Fibroblast of lung (primary cell): Measurements from ENCODE around the gene SHISA8.

ENCODE experiments used
- CTCF ChIP-seq, 2 donors: IDR thresholded peaks in 1 of 2; conservative IDR thresholded peaks in 1 of 2; 1 replicate in 1 of 2; 2 replicates in 1 of 2; pipeline ENCODE4 v1.5.1; 2011 to 2012; ENCODE audit warnings: low read length in 2 of 2, control low read depth in 1 of 2, inconsistent platforms in 1 of 2, low read depth in 1 of 2, mild to moderate bottlenecking in 1 of 2
- EZH2 ChIP-seq: IDR thresholded peaks from 2 replicates; pipeline ENCODE4 v1.5.1; 2012; ENCODE audit warnings: low read length, control low read depth, mild to moderate bottlenecking; ENCODE audit errors: missing control alignments

GRCh38 chr22:41902016-41902415 lies 12.9 kb downstream of the SHISA8 start:
- TF ChIP-seq CTCF (conservative IDR thresholded peaks at IDR 0.05 in 1 of 2, IDR thresholded peaks at IDR 0.05 in 1 of 2; ENCODE audit: low read depth in 1 of 2, low read length in 2 of 2) (no peak), EZH2 (no peak)
